Stimulated activated CD8-positive, alpha-beta memory T cell treated with anti-CD3 and anti-CD28 coated beads, Interleukin-12 subunit alpha, Interleukin-12 subunit beta, amount 100 ng/mL, for 24 hours (primary cell): ENCODE data around the gene DDX31.

ENCODE experiments used
- DNase-seq: peaks from one replicate; pipeline ENCODE4 v3.0.0-alpha.2; 2020; ENCODE audit errors: extremely low read depth

The DDX31 gene

DNA sequence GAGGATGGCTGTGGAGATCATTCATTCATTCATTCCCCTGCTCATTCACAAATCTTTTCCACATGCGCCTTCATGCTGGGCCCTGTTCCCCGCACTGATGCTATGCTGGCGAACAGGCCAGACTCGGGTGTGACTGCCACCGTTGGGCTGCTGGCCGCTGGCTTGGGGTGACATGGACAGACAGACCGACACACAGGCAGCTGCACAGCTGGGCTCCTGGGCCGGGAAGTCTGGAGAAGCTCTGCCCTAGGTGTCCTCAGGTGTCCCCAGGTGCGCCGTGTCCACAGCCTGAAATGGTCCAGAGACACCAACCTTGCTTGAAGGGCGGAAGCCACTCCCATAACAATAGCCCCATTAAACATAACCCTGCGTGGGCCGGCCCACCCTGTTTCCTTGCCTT, 122.3 kb downstream of the DDX31 start:
- no peak for DNase-seq

- DNase-seq: no peak
These were observed 122.7 kb downstream of the DDX31 start for GRCh38 chr9:132547052-132547431.

DNA sequence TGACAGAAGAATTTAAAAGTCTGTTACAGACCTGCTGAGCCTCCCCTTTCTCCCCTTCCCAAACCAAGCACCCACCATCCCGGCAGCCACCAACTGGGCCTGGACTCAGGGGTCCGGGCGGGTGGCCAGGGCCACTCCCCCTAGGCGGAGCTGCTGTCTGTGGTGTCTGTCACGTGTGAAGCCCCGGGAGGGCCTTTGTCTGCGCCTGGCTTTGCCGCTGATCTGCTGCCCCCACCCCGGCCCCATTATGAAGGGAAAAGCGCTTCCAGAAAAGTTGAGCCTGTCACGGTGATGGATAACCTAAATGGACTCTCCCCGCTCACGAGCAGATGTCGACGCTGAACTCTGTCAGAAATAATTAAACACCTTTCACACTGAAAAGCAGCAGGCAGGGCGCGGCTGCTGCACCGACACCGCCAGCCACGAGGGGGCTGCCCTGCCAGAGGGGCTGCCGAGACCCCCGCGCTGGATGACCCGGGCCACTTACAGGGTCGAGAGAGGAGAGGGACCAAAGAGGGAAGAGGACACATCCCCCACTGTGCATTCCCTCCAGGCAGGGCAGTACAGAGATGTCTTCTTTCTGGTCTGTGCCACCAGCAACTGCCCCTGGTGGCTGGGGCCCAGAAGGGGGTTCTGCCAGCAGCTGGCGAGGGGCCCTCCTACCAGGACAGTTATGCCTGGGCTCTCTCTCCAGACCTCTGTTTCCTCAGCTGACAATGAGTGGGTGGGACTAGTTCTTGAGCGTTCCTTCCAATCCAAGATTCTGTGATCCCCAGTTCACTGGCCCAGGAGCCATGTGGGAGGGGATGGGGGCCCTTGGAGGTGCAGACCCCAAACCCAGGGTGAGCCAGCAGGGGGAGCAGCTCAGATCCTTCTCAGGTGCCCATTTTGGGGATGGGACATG, 123.4 kb downstream of the DDX31 start:
- no peak for DNase-seq

- no peak for DNase-seq
These were observed 124.2 kb downstream of the DDX31 start for GRCh38 chr9:132545578-132545977.

GRCh38 chr9:132543960-132544359, 125.8 kb downstream of the DDX31 start:
- DNase-seq: no peak

DNA sequence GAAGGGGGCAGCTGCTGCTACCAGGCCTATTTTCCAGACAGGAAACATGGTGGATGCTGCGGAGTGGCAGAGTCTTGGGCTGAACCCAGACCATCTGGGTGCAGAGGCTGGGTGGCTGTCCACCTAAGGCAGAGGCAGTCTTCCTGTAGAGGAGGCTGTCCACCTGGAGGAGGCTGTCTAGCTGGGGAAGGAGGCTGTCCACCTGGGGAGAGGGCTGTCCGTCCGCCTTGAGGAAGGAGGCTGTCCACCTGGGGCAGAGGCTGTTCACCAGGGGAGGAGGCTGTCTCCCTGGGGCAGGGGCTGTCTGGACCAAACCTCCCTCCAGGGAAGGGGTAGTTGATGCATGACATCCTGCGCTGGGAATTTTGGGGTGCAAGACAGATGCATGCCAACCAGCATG, 126.5 kb downstream of the DDX31 start:
- no peak for DNase-seq
